ENCODE results near the gene NUAK1. TPM values are rescaled to one million over a fixed set of nuclear protein-coding genes. Genes with fewer than 3 reads are reported as not detected.
"Not testable (repeated sequence)": the region's sequence is repeated elsewhere in the genome, so short reads cannot be mapped to it uniquely, and the experiment has no call there.

Gene NUAK1
- total and polyA plus RNA-seq, 4 donors: 2.9 to 14.1 (median 9.2) TPM

DNA sequence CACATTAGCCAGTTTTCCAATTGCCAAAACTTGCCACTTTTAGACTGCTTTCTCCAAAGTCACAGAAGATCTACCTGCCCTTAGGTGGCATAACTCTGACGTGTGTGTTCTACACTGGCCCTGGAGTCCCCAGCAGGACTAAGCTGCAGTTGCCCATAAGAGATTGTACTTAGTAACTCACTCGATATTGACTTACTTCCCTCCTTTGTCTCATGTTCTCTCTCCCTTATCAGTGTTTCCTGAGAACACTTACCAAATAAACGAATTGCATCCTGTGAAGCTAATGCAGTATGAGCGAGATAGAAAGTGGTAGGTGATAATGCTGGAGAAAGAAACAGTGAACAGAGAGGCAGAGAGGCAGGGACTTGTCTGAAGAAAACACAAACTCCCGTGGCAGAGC lies 117.2 kb downstream of the NUAK1 start:
- Histone ChIP-seq H3K27me3 (ENCODE audit: control insufficient read depth in 3 of 3, insufficient read depth in 3 of 3, low read length in 2 of 3) (no peaks in the 10 kb centered on the region), H3K4me3 (no peak overlapping the region), H3K9ac (ENCODE audit: insufficient read depth in 1 of 2, low read length in 2 of 2) (no peak overlapping the region), H3K4me1 (ENCODE audit: control insufficient read depth in 5 of 5, insufficient read depth in 5 of 5, low read length in 5 of 5) (peaks cover 0 to 8% (median 0%) of the 10 kb centered on the region in 5 donors), H3K9me3 (ENCODE audit: control insufficient read depth in 4 of 4, insufficient read depth in 3 of 4, low read length in 3 of 4) (peaks cover 0 to 2% (median 0%) of the 10 kb centered on the region in 4 donors), H3K27ac (ENCODE audit: low read depth in 1 of 2, low read length in 1 of 2) (no peak overlapping the region), H3K36me3 (ENCODE audit: control insufficient read depth in 4 of 4, insufficient read depth in 4 of 4, low read length in 4 of 4) (no peaks in the 10 kb centered on the region)
- DNase-seq (peak in 1 of 3 donors; percentile 15), ATAC-seq (ENCODE audit: insufficient read depth, low FRiP score) (no peak)
- WGBS, 2 donors: 30 to 35% methylated on average over 5 of the region's 5 CpGs
- TF ChIP-seq, protein P1, sequence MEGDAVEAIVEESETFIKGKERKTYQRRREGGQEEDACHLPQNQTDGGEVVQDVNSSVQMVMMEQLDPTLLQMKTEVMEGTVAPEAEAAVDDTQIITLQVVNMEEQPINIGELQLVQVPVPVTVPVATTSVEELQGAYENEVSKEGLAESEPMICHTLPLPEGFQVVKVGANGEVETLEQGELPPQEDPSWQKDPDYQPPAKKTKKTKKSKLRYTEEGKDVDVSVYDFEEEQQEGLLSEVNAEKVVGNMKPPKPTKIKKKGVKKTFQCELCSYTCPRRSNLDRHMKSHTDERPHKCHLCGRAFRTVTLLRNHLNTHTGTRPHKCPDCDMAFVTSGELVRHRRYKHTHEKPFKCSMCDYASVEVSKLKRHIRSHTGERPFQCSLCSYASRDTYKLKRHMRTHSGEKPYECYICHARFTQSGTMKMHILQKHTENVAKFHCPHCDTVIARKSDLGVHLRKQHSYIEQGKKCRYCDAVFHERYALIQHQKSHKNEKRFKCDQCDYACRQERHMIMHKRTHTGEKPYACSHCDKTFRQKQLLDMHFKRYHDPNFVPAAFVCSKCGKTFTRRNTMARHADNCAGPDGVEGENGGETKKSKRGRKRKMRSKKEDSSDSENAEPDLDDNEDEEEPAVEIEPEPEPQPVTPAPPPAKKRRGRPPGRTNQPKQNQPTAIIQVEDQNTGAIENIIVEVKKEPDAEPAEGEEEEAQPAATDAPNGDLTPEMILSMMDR (IDR thresholded peaks at IDR 0.05; ENCODE audit: control extremely low read depth, extremely low read depth): no peak

DNA sequence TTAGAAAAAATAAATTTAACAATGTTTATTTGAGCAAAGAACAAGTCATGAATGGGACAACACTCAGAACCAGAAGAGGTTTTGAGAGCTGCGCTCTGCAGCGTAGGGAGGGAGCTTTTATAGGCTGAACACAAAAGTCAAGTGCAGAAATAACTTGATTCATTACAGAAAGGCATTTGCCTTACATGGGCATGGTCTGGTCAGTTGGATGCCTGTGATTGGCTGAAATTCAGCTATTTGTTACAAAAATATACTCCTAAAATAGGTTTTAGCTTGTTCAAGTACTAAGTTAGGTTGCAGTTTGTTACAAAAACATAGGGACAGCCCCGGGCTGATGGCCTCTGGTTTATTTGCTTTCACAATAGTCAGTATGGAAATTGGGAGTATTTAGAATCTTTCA lies 118.0 kb downstream of the NUAK1 start:
- 64 to 86% methylated on average over 3 of the region's 3 CpGs for WGBS, 2 donors
- H3K27ac ChIP-seq (ENCODE audit: low read depth in 1 of 2, low read length in 1 of 2): no peak overlapping the region
- no peaks in the 10 kb centered on the region for H3K27me3 ChIP-seq (ENCODE audit: control insufficient read depth in 3 of 3, insufficient read depth in 3 of 3, low read length in 2 of 3)
- peaks cover 0 to 8% (median 0%) of the 10 kb centered on the region in 5 donors for H3K4me1 ChIP-seq (ENCODE audit: control insufficient read depth in 5 of 5, insufficient read depth in 5 of 5, low read length in 5 of 5)
- H3K9ac ChIP-seq (ENCODE audit: insufficient read depth in 1 of 2, low read length in 2 of 2): no peak overlapping the region
- DNase-seq (no peak), ATAC-seq (ENCODE audit: insufficient read depth, low FRiP score) (no peak)
- H3K9me3 ChIP-seq (ENCODE audit: control insufficient read depth in 4 of 4, insufficient read depth in 3 of 4, low read length in 3 of 4): peaks cover 0 to 2% (median 0%) of the 10 kb centered on the region in 4 donors
- no peak overlapping the region for H3K4me3 ChIP-seq
- no peaks in the 10 kb centered on the region for H3K36me3 ChIP-seq (ENCODE audit: control insufficient read depth in 4 of 4, insufficient read depth in 4 of 4, low read length in 4 of 4)
- TF ChIP-seq, protein P1 (IDR thresholded peaks at IDR 0.05; ENCODE audit: control extremely low read depth, extremely low read depth): no peak

DNA sequence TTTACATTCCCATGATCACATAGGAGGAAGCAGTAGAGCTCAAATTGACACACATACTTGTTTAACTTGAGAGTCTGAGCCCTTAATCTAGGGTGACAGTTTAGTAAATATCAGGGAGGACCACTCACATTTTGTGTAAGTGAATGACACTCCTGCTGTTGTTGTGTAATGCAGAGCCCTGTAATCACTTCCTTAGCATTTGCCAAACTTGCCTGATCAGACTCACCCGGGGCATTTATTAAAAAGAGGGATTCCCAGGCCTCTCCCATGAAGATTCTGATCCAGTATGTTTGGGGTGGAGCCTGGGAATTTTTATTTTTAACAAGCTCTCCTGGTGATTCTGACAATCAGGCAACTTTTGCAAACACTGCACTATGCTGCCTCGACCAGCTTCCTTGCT lies 119.6 kb downstream of the NUAK1 start:
- H3K4me3 ChIP-seq: no peak overlapping the region
- TF ChIP-seq, protein P1 (IDR thresholded peaks at IDR 0.05; ENCODE audit: control extremely low read depth, extremely low read depth): no peak
- ATAC-seq (ENCODE audit: insufficient read depth, low FRiP score): no peak
- H3K36me3 ChIP-seq (ENCODE audit: control insufficient read depth in 4 of 4, insufficient read depth in 4 of 4, low read length in 4 of 4): no peaks in the 10 kb centered on the region
- no peak overlapping the region for H3K27ac ChIP-seq (ENCODE audit: low read depth in 1 of 2, low read length in 1 of 2)
- H3K27me3 ChIP-seq (ENCODE audit: control insufficient read depth in 3 of 3, insufficient read depth in 3 of 3, low read length in 2 of 3): no peaks in the 10 kb centered on the region
- WGBS, 2 donors: 76 to 84% methylated on average over 2 of the region's 2 CpGs
- peaks cover 0 to 8% (median 0%) of the 10 kb centered on the region in 5 donors for H3K4me1 ChIP-seq (ENCODE audit: control insufficient read depth in 5 of 5, insufficient read depth in 5 of 5, low read length in 5 of 5)
- peaks cover 0 to 2% (median 0%) of the 10 kb centered on the region in 4 donors for H3K9me3 ChIP-seq (ENCODE audit: control insufficient read depth in 4 of 4, insufficient read depth in 3 of 4, low read length in 3 of 4)
- no peak overlapping the region for H3K9ac ChIP-seq (ENCODE audit: insufficient read depth in 1 of 2, low read length in 2 of 2)
- no peak for DNase-seq

DNA sequence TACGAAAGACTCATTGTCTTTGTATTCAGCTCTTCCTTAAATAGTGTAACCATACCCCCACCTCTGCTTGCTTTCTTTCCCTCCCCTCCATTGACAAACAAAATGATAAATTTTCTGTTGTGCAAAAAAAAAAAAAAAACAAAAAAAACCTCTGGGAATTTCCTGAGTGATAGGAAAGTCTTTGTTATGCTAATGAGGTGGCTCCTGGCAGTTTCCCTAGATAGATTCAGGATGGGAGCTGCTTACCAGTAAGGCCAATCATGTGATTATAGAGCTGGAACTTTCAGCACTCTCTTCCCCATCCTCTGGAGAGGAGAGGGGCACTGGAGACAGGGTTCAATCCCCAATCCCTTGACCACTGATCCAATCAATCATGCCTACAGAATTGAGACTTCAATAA lies 120.5 kb downstream of the NUAK1 start:
- no peak for ATAC-seq (ENCODE audit: insufficient read depth, low FRiP score)
- Histone ChIP-seq H3K36me3 (ENCODE audit: control insufficient read depth in 4 of 4, insufficient read depth in 4 of 4, low read length in 4 of 4) (no peaks in the 10 kb centered on the region), H3K4me1 (ENCODE audit: control insufficient read depth in 5 of 5, insufficient read depth in 5 of 5, low read length in 5 of 5) (peaks cover 0 to 8% (median 0%) of the 10 kb centered on the region in 5 donors), H3K27me3 (ENCODE audit: control insufficient read depth in 3 of 3, insufficient read depth in 3 of 3, low read length in 2 of 3) (no peaks in the 10 kb centered on the region), H3K4me3 (no peak overlapping the region), H3K9me3 (ENCODE audit: control insufficient read depth in 4 of 4, insufficient read depth in 3 of 4, low read length in 3 of 4) (peaks cover 0 to 2% (median 0%) of the 10 kb centered on the region in 4 donors), H3K27ac (ENCODE audit: low read depth in 1 of 2, low read length in 1 of 2) (no peak overlapping the region), H3K9ac (ENCODE audit: insufficient read depth in 1 of 2, low read length in 2 of 2) (no peak overlapping the region)
- 88 to 93% methylated on average over 1 of the region's 1 CpG for WGBS, 2 donors
- no peak for DNase-seq
- TF ChIP-seq, protein P1 (IDR thresholded peaks at IDR 0.05; ENCODE audit: control extremely low read depth, extremely low read depth): no peak

DNA sequence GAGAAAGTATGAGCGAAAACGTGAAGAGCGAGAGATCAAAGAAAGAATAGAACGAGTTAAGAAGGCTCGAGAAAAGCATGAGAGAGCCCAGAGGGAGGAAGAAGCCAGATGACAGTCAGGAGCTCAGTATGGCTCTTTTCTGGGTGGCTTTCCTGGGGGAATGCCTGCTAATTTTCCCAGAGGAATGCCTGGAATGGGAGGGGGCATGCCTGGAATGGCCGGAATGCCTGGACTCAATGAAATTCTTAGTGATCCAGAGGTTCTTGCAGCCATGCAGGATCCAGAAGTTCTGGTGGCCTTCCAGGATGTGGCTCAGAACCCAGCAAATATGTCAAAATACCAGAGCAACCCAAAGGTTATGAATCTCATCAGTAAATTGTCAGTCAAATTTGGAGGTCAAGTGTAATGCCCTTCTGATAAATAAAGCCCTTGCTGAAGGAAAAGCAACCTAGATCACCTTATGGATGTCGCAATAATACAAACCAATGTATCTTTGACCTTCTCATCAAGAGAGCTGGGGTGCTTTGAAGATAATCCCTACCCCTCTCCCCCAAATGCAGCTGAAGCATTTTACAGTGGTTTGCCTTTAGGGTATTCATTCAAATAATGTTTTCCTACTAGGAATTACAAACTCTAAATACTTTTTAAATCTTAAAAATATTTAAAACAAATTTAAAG lies 122.0 kb downstream of the NUAK1 start:
- ATAC-seq (ENCODE audit: insufficient read depth, low FRiP score); DNase-seq; H3K27me3 ChIP-seq (ENCODE audit: control insufficient read depth in 3 of 3, insufficient read depth in 3 of 3, low read length in 2 of 3); H3K36me3 ChIP-seq (ENCODE audit: control insufficient read depth in 4 of 4, insufficient read depth in 4 of 4, low read length in 4 of 4); H3K27ac ChIP-seq (ENCODE audit: low read depth in 1 of 2, low read length in 1 of 2); H3K4me3 ChIP-seq; H3K9ac ChIP-seq (ENCODE audit: insufficient read depth in 1 of 2, low read length in 2 of 2); H3K9me3 ChIP-seq (ENCODE audit: control insufficient read depth in 4 of 4, insufficient read depth in 3 of 4, low read length in 3 of 4); H3K4me1 ChIP-seq (ENCODE audit: control insufficient read depth in 5 of 5, insufficient read depth in 5 of 5, low read length in 5 of 5): not testable (repeated sequence)
- WGBS, 2 donors: 93 to 94% methylated on average over 7 of the region's 7 CpGs
